ENCODE results near the gene ABCF1. TPM values are rescaled to one million over a fixed set of nuclear protein-coding genes. Genes with fewer than 3 reads are reported as not detected.

Gene ABCF1
- total and polyA plus RNA-seq, 4 donors: 20.4 to 33.9 (median 26.1) TPM

- 13% methylated on average over 23 of the region's 23 CpGs for WGBS
- H3K27ac ChIP-seq (ENCODE audit: low read depth in 1 of 2, low read length in 2 of 2): peak overlapping the region in 1 of 2 donors; percentile 20
- peak; percentile 77 for DNase-seq (ENCODE audit: low spot score)
- H3K27me3 ChIP-seq (ENCODE audit: control insufficient read depth in 4 of 4, insufficient read depth in 4 of 4, low read length in 3 of 4): no peaks in the 10 kb centered on the region
- H3K9me3 ChIP-seq (ENCODE audit: control insufficient read depth in 4 of 4, low read length in 3 of 4): no peaks in the 10 kb centered on the region
- H3K4me1 ChIP-seq (ENCODE audit: control insufficient read depth in 4 of 4, insufficient read depth in 4 of 4, low read length in 3 of 4): peaks cover 0 to 9% (median 3%) of the 10 kb centered on the region in 4 donors
- H3K4me3 ChIP-seq (ENCODE audit: low read depth in 1 of 3, low read length in 3 of 3): peak overlapping the region; percentile 25 to 47 (median 35)
- H3K36me3 ChIP-seq (ENCODE audit: control insufficient read depth in 4 of 4, insufficient read depth in 3 of 4, low read depth in 1 of 4, low read length in 3 of 4): peaks cover 2 to 15% (median 9%) of the 10 kb centered on the region in 4 donors
- TF ChIP-seq JUND (IDR thresholded peaks at IDR 0.05) (no peak), FOXA2 (IDR thresholded peaks at IDR 0.05) (no peak), CTCF (IDR thresholded peaks at IDR 0.05; ENCODE audit: low read depth, low read length, missing input control) (peak; percentile 97), ZBTB33 (IDR thresholded peaks at IDR 0.05) (no peak), GABPA (IDR thresholded peaks at IDR 0.05 in 1 of 2, conservative IDR thresholded peaks at IDR 0.05 in 1 of 2) (no peak), YY1 (IDR thresholded peaks at IDR 0.05) (peak; percentile 53), RAD21 (IDR thresholded peaks at IDR 0.05) (peak; percentile 90 to 93)
- H3K9ac ChIP-seq (ENCODE audit: low read depth in 1 of 2, low read length in 2 of 2): peak overlapping the region; percentile 32 to 44
These were observed 29.5 kb upstream of the ABCF1 start for GRCh38 chr6:30541515-30542403.

GRCh38 chr6:30542404-30542725 lies 28.9 kb upstream of the ABCF1 start:
- WGBS: 22% methylated on average over 4 of the region's 4 CpGs
- H3K4me1 ChIP-seq (ENCODE audit: control insufficient read depth in 4 of 4, insufficient read depth in 4 of 4, low read length in 3 of 4): peaks cover 0 to 9% (median 3%) of the 10 kb centered on the region in 4 donors
- H3K27me3 ChIP-seq (ENCODE audit: control insufficient read depth in 4 of 4, insufficient read depth in 4 of 4, low read length in 3 of 4): no peaks in the 10 kb centered on the region
- peak overlapping the region in 1 of 2 donors; percentile 8 for H3K9ac ChIP-seq (ENCODE audit: low read depth in 1 of 2, low read length in 2 of 2)
- peak overlapping the region in 1 of 2 donors; percentile 20 for H3K27ac ChIP-seq (ENCODE audit: low read depth in 1 of 2, low read length in 2 of 2)
- DNase-seq (ENCODE audit: low spot score): no peak
- TF ChIP-seq RAD21 (IDR thresholded peaks at IDR 0.05): no peak
- TF ChIP-seq FOXA1 (IDR thresholded peaks at IDR 0.05): no peak
- TF ChIP-seq GABPA (IDR thresholded peaks at IDR 0.05 in 1 of 2, conservative IDR thresholded peaks at IDR 0.05 in 1 of 2): no peak
- TF ChIP-seq, protein P1, sequence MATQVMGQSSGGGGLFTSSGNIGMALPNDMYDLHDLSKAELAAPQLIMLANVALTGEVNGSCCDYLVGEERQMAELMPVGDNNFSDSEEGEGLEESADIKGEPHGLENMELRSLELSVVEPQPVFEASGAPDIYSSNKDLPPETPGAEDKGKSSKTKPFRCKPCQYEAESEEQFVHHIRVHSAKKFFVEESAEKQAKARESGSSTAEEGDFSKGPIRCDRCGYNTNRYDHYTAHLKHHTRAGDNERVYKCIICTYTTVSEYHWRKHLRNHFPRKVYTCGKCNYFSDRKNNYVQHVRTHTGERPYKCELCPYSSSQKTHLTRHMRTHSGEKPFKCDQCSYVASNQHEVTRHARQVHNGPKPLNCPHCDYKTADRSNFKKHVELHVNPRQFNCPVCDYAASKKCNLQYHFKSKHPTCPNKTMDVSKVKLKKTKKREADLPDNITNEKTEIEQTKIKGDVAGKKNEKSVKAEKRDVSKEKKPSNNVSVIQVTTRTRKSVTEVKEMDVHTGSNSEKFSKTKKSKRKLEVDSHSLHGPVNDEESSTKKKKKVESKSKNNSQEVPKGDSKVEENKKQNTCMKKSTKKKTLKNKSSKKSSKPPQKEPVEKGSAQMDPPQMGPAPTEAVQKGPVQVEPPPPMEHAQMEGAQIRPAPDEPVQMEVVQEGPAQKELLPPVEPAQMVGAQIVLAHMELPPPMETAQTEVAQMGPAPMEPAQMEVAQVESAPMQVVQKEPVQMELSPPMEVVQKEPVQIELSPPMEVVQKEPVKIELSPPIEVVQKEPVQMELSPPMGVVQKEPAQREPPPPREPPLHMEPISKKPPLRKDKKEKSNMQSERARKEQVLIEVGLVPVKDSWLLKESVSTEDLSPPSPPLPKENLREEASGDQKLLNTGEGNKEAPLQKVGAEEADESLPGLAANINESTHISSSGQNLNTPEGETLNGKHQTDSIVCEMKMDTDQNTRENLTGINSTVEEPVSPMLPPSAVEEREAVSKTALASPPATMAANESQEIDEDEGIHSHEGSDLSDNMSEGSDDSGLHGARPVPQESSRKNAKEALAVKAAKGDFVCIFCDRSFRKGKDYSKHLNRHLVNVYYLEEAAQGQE (IDR thresholded peaks at IDR 0.05): no peak
- TF ChIP-seq EGR1 (IDR thresholded peaks at IDR 0.05; ENCODE audit: low read depth in 2 of 2): no peak
- no peak for TF ChIP-seq JUND (IDR thresholded peaks at IDR 0.05)
- no peak for TF ChIP-seq HNF4A (conservative IDR thresholded peaks at IDR 0.05)
- TF ChIP-seq TAF1 (conservative IDR thresholded peaks at IDR 0.05): no peak
- TF ChIP-seq RXRA (IDR thresholded peaks at IDR 0.05): no peak
- no peak for TF ChIP-seq FOXA2 (IDR thresholded peaks at IDR 0.05)
- H3K9me3 ChIP-seq (ENCODE audit: control insufficient read depth in 4 of 4, low read length in 3 of 4): no peaks in the 10 kb centered on the region
- no peak overlapping the region for H3K4me3 ChIP-seq (ENCODE audit: low read depth in 1 of 3, low read length in 3 of 3)
- peaks cover 4 to 21% (median 11%) of the 10 kb centered on the region in 4 donors for H3K36me3 ChIP-seq (ENCODE audit: control insufficient read depth in 4 of 4, insufficient read depth in 3 of 4, low read depth in 1 of 4, low read length in 3 of 4)

Measured in liver (tissue), 9 donors.